Effector CD4-positive, alpha-beta T cell (primary cell): Measurements from ENCODE around the gene MTUS2.

Experiments
- DNase-seq: peaks from one replicate; pipeline ENCODE4 v3.0.0-alpha.2; 2020

MTUS2 gene

DNA sequence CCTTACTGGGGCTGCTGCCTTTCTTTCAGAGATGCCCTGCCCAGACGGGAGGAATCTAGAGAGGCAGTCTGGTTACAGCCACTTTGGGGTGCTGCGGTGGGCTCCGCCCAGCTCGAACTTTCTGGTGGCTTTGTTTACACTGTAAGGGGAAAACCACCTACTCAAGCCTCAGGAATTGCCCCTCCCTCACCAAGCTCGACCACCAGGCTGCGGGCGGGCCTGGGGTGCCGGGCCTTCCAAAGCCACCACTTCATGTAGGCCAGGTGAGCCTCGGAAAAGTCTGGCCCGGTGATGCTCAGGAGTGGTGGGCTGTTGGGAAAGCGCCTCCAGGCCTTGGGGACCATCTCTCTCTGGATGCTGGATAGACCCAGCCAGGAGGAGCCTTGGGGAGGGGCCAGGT lies 218.6 kb downstream of the MTUS2 start:
- DNase-seq = no peak

DNA sequence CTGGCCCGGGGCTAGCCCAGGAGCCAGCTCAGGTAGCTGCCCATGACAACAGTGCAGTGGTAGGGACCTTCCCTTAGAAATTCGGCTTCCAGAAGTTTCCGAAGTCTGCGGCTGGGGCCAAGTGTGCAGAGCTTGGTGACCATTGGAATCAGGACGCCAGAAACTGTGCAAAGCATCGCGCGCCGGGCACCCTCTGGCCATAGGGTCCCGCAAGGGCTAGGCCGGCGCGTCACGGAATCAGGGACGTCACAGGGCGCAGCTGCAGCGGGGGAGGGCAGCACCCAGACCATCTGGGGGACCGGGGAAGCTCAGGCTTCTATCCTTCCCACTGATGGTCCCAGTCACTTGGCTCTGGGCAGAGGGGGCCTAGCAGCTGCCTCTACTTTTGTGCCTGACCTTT lies 219.1 kb downstream of the MTUS2 start:
- no peak for DNase-seq

DNA sequence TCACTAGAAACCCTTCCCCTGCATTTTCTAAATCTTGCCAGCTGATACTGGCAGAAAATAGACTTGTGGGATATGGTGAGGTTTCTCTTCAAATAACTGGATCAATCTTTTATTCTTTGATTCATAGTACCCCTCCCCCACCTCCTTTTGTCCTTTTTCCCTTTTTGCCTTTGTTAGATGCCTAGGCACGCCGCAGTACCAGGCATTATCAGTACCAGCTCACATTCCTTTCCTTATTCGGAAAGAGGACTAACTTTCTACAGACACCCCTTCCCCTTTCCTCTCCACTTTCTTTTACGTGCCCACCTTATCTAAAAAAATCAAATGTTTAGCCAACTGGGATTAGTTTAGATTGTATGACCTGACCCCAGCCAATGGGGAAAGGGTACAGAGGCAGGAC lies 226.4 kb downstream of the MTUS2 start:
- DNase-seq = no peak

DNA sequence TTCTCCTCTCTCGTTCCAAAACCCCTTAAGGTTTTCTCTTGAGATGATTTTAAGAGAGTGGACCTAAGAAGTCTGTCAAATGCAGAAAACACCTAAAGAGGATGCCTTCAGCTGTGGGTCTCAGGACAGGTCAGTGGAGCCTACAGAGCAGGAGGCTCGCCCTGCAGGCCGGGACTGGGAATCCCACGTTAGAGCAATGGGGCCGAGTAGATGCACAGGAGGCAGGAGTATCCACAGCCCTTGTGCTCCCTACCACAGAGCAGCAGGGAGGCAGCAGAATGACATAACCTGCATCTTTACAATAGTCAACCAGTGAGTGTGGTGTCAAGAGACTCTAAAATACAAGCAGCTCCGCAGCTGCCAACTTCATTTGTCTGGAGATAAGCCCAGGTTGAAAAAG lies 229.4 kb downstream of the MTUS2 start:
- no peak for DNase-seq

DNA sequence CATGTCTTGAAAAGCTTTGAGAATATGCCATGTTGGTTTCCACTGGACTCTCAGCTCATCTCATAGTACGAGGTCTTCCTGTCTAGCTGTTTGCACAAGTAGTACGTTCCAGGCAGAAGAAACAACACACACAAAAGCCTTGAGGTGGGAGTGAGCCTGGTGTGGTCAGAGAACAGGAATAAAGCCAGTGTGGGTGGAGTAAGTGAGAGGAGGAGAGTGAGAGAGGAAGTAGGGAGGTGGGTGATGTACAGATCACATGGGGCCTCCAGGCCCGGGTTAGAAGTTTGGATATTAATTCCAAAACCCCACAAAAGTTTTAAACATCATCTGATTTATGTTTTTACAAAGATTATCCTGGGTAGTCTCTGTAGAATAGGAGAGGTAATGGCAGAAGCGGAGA lies 230.6 kb downstream of the MTUS2 start:
- no peak for DNase-seq

DNA sequence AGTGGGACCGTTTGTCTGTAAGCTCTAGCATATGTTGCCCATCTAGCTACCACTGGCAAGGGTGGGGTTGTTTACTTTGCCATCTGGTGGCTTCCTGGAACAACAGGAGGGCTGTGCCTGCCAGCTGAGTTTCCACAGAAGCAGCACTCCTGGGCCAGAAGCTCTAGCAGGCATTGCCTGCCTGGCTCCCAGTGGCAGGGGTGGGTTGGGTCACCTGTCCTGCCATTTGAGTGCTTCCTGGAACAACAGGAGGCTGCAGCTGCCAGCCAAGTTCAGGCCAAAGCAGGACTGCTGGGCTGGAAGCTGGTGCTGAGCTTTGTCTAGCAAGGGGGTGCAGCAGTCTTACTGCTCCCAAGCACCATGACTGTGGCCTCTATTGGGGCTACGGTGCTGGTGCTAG lies 239.7 kb downstream of the MTUS2 start:
- DNase-seq = no peak

DNA sequence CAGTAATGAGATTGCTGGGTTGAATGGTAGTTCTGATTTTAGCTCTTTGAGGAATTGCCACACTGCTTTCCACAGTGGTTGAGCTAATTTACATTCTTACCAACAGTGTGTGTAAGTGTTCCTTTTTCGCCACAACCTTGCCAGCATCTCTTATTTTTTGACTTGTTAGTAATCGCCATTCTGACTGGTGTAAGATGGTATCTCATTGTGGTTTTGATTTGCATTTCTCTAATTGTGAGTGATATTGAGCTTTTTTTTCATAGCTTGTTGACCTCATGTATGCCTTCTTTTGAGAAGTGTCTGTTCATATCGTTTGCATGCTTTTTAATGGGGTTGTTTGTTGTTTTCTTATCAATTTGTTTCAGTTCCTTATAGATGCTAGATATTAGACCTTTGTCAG lies 245.0 kb downstream of the MTUS2 start:
- no peak for DNase-seq

DNA sequence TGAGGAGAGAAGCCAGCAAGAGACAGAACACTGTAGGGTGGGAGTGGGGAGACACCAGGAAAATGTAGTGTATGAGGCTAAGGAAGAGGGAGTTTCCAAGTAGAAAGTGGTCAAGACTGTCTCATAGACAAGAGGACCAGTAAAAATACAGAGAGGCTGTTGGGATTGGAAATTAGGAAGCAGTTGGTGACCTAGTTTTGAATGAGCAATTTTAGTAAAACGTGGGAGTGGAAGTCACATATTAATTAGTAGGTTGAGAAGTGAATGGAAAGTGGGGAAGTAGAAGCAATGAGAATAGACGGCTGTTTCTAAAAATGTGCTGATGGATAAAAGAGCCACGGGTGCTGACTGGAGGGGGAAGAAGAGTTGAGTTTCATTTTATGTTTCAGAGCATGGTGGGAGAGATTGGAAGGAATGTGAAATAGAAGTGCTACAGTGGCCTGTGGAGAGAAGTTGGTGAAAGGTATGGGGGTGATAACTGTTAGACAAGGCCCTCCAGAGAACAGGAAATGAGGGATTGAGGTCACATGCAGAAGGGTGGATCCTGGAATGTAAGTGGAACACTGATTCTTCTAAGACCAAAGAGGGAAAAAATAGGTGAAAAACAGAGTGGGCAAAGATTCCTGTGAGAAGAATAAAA lies 247.3 kb downstream of the MTUS2 start:
- DNase-seq = no peak

DNA sequence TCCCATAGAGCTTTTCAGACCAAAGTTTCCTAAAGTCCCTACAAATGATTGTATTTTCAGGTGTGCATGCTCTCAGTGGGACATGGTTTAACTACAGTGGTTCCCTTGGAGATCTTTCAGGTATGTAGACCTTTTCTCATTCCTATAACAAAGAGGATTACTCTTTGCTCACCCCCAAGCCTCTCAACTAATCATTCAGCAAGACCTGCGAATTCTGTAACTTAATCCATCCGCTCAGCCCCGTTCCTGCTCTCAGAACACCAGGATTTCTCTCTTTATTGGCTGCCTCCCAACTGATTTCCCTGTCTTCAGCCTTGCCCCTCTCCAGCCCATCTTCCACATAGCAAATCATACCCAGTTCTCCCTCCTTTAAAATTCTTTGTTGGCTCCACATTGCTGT lies 253.6 kb downstream of the MTUS2 start:
- no peak for DNase-seq

DNA sequence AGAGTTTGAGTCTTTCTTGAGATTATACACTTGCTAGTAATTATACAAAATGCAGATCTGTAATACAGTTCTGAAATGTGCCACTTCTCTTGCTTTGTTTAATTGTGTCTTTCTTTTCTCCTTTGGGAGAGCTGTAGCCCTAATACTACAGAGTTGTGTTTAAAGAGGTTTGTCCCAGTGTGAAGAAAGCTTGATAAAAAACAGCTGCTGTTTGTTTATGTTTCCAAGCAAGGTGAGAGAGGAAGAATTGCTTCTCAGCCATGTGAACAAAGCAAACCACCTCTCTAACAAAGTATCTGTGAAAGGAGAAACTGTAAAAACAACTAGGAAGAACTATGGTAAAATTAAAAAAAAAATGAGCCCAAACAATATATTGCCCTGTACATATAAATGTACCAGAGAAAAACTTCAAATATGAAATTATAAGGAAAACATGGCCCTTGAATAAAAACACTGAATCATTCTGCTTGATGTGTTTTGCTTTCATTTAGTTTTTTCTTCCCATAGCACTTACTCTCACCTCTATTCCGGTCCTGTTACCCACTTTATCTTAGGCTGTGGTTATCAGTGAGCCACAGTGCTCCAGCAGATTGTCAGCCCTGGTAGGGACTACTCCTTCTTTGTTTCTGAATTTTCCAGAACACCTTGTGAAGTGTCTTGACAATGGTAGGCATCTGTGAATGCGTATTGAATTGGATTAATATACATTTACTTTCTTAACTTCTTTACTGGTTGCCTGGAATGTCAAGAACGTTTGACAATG lies 257.1 kb downstream of the MTUS2 start:
- no peak for DNase-seq

DNA sequence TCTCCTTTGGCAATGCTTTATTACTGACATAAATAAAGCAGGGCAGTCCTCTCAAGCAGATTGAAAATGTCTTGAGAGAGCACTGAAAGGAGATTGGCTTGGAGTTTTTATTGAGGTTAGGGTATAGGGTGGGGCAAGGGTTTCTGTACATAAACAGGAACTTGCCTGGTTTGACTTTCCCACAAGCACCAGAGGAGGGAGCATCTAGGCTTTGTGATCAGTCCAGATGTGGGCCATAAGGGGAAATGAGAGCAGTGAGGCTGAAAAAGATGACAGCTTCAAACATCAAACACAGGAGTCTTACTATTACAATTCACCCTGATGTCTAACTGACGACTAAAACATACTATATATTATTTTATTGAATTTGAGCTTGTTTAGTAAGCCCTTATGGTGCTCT lies 260.9 kb downstream of the MTUS2 start:
- no peak for DNase-seq

DNA sequence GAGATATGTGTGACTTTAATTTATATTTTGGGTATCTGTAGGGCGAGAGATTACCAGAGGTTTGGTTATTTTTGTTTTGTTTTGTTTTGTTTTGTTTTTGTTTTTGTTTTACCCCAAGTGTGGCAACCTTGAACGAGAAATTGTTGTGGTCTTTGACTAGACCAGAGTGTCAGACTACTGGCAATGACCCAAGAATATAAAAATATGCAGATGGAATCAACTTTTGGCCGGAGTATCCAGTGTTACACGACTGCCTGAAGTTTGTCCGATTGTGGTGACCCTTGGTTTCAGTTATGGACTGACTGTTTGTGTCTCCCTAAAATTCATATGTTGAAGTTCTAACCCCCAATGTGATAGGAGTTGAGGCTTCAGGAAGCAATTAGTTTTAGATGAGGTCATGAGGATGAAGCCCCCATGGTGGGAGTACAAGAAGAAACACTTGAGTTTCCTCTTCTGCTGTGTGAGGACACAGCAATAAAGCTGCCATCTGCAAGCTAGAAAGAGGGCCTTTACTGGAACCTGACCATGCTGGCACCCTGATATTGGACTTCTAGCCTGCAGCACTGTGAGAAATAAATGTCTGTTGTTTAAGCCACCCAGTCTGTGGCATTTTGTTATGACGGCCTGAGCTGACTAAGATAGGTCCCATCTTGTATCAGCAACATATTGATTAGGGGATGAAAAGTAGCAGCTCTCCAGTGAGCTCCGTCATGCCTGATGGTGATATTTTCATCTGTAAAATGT lies 261.7 kb downstream of the MTUS2 start:
- no peak for DNase-seq

DNA sequence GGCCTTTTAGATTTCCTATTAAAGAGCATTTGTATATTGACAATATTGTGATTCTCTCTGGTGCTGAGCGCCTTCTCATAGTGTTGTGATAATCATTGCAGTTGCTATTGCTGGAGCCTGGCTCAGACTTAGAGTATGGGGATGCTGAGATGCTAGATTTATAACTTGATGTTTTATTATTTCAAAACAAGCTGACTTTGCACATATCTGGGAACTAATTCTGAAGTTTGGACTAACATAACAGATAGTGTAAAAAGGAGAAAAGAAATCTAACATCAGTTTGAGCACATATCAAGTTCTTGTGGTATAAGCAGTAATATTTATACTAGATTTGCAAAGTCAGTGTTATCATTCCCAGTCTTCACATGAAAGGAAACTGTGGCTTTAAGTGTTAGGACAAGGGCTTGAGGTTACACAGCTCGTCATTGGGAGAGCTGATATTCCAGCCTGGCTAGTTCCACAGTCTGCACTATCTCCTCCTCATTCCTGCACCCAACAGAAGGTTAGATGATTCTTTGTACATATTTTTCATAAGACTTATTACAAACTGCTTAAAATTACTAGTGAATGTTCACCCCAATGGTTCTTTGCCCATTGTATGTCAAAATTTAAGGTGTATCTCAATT lies 279.8 kb downstream of the MTUS2 start:
- DNase-seq = no peak

DNA sequence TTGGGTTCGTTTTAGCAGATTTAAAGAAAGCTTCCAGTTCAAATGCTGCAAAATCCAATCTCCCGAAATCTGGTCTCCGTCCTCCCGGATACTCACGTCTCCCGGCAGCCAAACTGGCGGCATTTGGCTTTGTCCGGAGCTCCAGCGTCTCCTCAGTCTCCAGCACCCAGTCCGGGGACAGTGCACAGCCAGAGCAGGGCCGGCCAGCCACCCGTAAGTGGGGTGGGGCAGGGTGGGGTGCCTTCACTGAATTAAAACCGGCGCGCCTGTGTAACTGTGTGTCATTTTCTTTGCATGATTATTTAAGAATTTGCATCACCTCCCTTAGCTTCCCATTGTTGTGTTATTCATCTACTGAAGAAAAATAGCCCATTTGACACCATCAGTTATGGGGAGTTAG lies 280.6 kb downstream of the MTUS2 start:
- DNase-seq = no peak

DNA sequence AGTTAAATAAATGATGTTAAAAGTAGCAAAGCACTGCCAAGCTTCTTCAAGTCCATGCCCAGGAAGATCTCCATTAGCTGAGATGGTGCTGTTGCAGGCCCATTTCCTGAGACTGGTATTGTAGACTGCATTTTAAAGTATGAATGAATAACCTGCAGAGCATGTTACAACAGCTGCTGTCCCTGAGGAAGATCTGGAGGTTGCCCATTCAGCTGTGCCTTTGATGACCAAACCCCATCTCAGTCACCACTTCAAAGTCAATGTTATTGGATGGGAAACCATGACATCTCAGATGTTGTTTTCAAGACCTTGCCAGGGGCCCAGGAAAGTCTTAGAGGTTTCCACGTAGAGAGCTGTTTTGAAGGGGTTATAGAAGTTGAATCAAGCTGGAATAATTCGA lies 281.3 kb downstream of the MTUS2 start:
- DNase-seq = no peak

DNA sequence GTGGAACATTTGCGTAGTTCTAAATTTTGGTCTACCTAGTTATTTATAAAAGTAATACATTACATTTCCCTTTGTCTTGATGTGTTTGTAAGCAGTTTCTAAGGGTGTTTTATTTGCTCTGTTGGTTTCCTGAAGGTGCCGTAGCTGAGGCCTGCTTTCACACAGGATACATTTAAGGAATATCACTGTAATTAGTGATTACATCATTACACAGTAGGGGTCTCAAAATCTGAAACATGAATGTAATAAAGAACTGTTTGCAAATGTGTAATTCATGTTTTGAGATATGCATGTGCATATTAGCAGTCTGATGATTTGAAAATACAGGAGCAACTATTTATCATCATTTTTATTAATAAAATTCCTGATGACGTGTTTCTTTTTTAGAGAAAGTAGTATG lies 281.8 kb downstream of the MTUS2 start:
- DNase-seq = no peak

DNA sequence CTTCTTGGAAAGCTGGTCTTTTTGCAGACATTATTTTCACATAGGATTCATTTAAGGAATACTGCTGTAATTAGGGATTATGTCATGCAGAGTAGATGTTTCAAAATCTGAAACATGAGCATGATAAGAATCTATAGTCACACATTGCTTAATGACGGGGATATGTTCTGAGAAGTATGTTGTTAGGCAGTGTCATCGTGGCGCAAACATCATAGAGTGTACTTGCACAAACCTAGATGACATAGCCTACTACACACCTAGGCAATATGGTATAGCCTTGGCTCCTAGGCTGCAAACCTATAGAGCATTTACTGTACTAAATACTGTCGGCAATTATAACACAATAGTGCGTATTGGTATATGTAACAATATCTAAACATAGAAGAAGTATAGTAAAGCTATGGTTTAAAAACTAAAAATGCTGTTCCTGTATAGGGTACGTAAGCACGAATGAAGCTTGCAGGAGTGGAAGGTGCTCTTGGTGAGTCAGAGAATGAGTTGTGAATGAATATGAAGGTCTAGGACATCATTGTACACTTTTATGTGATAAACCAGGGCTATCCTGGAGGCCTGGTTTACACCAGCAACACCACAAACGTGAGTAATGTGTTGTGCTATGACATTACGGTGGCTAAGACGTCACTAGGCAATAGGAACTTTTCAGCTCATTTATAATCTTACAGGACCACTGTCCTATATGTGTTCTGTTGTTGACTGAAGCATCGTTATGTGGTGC lies 283.1 kb downstream of the MTUS2 start:
- DNase-seq = no peak

DNA sequence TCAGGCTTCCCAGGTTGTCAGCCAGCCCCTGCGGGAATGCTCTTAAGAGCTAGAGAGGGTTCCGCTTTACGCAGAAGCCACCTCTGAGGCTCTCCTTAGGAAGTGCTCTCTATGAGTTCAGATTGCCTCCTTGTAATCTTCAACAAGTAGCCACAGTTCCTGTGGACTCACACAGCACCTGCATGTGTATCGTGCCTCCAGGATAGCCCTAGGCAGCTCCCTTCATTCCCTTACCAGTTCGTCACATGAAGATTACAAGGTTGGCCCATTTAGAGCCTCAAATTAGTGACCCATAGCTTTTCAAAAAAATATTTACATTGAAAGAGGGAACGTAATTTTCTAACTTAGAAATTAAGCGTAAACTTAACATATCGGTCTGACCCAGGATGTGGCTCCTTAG lies 284.3 kb downstream of the MTUS2 start:
- no peak for DNase-seq

DNA sequence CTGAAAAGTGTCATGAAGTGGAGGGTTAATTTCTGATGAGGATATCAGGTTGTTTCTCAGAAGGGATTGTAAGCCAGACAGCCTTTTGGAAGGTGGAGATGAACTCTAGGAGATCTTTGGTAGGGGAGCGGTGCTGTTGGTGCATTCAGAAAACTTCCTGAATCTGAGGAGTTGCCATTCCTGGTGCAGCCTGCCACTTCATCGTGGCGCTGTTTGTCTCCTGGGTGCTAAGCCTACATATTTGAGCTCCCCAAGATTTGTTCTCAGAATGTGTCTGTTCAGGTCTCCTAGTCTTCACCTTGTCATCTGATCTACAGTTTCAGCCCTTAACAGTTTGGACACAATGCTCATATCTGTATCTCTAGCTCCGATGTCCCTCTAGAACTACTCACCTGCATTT lies 285.6 kb downstream of the MTUS2 start:
- DNase-seq = no peak

DNA sequence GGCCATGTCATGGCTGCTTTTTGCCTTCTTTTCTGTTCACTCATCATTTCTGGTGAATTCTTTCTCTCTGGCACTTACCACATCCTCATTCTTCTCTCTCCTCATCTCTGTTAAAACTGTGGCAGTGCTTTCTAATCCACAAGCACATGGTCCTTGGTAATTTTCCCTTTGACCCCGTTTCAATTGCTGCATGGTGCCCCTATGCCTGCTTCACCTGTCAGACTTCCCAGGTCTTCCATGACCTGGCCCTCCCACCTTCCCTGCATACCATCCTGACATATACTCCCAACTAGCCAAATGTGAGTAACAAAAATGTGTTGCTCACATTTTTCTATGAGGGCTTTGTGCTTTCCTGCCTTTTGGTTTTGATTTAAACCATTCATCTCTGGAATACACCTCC lies 286.5 kb downstream of the MTUS2 start:
- DNase-seq = no peak

DNA sequence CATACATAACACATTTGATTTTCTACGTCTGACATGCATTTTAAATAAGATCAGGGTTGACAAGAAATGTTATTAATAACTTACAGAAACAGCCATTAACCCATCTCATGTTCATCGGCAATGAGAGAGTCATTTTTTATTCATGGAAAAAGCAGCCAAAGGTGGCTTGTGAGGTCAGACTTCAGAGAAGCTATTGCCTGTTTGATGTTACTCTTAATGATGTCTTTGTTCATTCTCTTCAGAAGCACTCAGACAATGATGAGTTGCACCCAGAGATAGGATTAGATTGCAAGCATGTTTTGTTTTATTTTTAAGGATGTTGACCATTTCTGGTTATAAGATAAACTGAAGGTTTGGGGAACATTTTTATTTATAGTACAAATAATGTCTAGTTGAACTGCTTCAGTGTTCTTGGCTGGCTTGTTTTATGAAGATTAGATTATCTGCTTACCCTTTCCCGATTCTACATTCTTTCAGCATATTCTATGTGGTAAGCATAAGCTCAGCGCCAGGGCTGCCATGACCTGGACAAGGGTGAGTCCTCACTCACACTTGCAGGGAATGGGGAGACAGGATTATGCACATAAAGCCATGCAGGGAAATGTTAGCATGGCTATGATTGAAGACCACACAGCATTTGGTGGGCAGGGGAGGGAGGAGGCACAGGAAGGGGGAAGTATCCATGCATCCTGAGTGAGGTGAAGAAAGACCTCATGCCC lies 288.1 kb downstream of the MTUS2 start:
- DNase-seq = no peak

DNA sequence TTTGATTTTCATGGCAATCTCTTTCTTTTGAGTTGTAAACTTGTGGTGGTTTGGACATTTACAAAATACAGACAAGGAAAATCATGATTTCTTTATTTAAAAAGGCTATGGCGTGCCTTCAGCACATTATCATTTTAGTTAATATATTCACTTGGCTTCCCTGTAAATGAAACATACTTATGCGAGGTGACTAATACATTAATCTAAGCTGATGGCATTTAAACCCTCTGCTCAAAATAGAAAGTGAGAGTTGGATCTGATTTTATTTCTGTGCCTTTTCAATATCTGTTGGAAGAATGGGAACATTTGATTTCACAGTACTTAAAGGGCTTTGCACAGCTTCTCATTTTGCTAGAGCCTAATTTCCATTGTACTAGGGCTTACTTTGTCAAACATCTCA lies 289.8 kb downstream of the MTUS2 start:
- no peak for DNase-seq
